ENCODE measurements around the gene LDB3. TPM values are rescaled to one million over a fixed set of nuclear protein-coding genes. Genes with fewer than 3 reads are reported as not detected.

Gene LDB3
- total and polyA plus RNA-seq, 2 of the 8 experiments (the other 6 are each of a cell fraction or from before 2014, with no cell fraction given): 0.20 to 0.43 TPM

DNA sequence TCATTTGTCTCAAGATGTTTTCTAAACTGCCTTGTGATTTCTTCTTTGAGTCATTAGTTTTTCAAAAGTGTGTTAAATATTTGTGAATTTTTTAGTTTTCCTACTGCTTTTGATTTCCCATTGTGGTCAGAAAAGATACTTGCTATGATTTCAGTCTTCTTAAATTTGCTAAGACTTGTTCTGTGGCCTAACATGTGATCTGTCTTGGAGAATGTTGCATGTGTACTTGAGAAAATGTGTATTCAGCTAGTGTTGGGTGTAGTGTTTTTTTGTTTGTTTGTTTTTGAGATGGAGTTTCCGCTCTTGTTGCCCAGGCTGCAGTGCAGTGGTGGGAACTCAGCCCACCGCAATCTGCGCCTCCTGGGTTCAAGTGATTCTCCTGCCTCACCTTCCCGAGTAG is 116.7 kb downstream of the LDB3 start:
- Histone ChIP-seq H4K8ac (ENCODE audit: extremely low read depth, insufficient read depth, low read length) (no peak overlapping the region), H3K9me3 (ENCODE audit: insufficient read depth in 2 of 2, low read depth in 1 of 2, low read length in 1 of 2) (no peaks in the 10 kb centered on the region), H4K5ac (ENCODE audit: insufficient read length, low read depth, low read length) (no peak overlapping the region), H3K4me2 (ENCODE audit: insufficient read depth in 1 of 2, low read depth in 2 of 2, low read length in 2 of 2) (peak overlapping the region; percentile 6 to 19; a peak in 1 of 4 replicates), H3K79me2 (ENCODE audit: control insufficient read depth in 1 of 2, insufficient read depth in 2 of 2, low read length in 2 of 2) (peaks cover 45 to 98% of the 10 kb centered on the region in 2 experiments), H3K4me1 (replicated peaks in 1 of 4; ENCODE audit: control insufficient read depth in 3 of 4, insufficient read depth in 4 of 4, low read length in 3 of 4) (peaks cover 6 to 13% (median 9%) of the 10 kb centered on the region in 4 experiments), H2BK5ac (ENCODE audit: low read depth, low read length) (no peak overlapping the region), H3K9ac (replicated peaks in 1 of 4; ENCODE audit: extremely low read depth in 1 of 4, low read depth in 3 of 4, low read length in 3 of 4) (no peak overlapping the region; a peak in 1 of 7 replicates), H3K4me3 (ENCODE audit: extremely low read depth in 1 of 4, insufficient read depth in 2 of 4, low read depth in 3 of 4, low read length in 4 of 4) (no peak overlapping the region), H3K4ac (replicated peaks; ENCODE audit: insufficient read length, low read depth, low read length) (no peak overlapping the region), H4K91ac (replicated peaks; ENCODE audit: insufficient read length, low read length) (no peak overlapping the region), H3K14ac (ENCODE audit: insufficient read length) (no peak overlapping the region), H2BK120ac (replicated peaks; ENCODE audit: low read depth, low read length) (no peak overlapping the region), H3K79me1 (ENCODE audit: low read depth, low read length) (peaks cover 2% of the 10 kb centered on the region; the same call in 1 of the 2 replicates), H2BK20ac (ENCODE audit: low read length) (no peak overlapping the region), H2BK15ac (ENCODE audit: low read length) (no peak overlapping the region), H3K18ac (ENCODE audit: extremely low read depth, low read length) (no peak overlapping the region), H2BK12ac (ENCODE audit: low read depth, low read length) (peak overlapping the region; percentile 60; the same call in 1 of the 2 replicates), H3K23me2 (ENCODE audit: low read depth, low read length) (no peaks in the 10 kb centered on the region), H3K36me3 (ENCODE audit: control insufficient read depth in 2 of 4, insufficient read depth in 4 of 4, low read length in 3 of 4) (no peaks in the 10 kb centered on the region; a peak in 2 of 8 replicates), H2AFZ (ENCODE audit: low read length) (no peak overlapping the region), H4K20me1 (replicated peaks in 1 of 2; ENCODE audit: control insufficient read depth in 1 of 2, insufficient read depth in 2 of 2, low read length in 2 of 2) (peaks cover 18 to 21% of the 10 kb centered on the region in 2 experiments), H2AK5ac (ENCODE audit: low read depth, low read length) (no peak overlapping the region), H3K27ac (ENCODE audit: low read depth, low read length) (no peak overlapping the region), H3K56ac (replicated peaks; ENCODE audit: insufficient read length, low read depth, low read length) (no peak overlapping the region), H3K27me3 (replicated peaks in 1 of 4; ENCODE audit: control insufficient read depth in 3 of 4, extremely low read depth in 1 of 4, insufficient read depth in 3 of 4, low read length in 3 of 4) (no peaks in the 10 kb centered on the region), H3K23ac (ENCODE audit: insufficient read length) (no peak overlapping the region)
- ChIA-PET POLR2A (ENCODE audit: partially characterized antibody) (interaction anchor here (1.5 to 2.2 kb wide), 2 partner anchors 9 to 29 kb away, joined by 4 to 5 read pairs; partner anchors contain the start of gene BMPR1A), CTCF (ENCODE audit: partially characterized antibody) (interaction anchor here (1.8 kb wide), 1 partner anchor 11 kb away, joined by 5 read pairs; no protein-coding TSS in a partner anchor)
- no peak for TF ChIP-seq KDM5A (IDR thresholded peaks at IDR 0.05; ENCODE audit: low read length)
- TF ChIP-seq JUN (IDR thresholded peaks at IDR 0.05; ENCODE audit: low read depth, low read length): no peak
- DNase-seq (ENCODE audit: low read depth in 1 of 2, low spot score in 2 of 2) (no peak), FAIRE-seq (peak; percentile 36)
- WGBS, 2 experiments (ENCODE audit: extremely low coverage in 1 of 2, insufficient coverage in 1 of 2, insufficient read length in 1 of 2, insufficient replicate concordance in 2 of 2, low coverage in 1 of 2, low lambda C conversion rate in 2 of 2, missing lambda C conversion rate in 1 of 2): 96% methylated on average over 4 of the region's 4 CpGs; no CpG with 5 or more reads in 1 of the 2 experiments

Other genes starting within 250 kb of the LDB3 start
- gene WAPL, start 146.7 kb upstream of the LDB3 start, total RNA-seq (2021; fragmentation: NEBNext Ultra II Directional; extraction: Animal tissue kit (Norgen Biotek cat#: 25700)): 48.1 and 49.2 TPM in 2 replicates
- 7.3 and 12.8 TPM in 2 replicates for gene WAPL, start 146.7 kb upstream of the LDB3 start, polyA plus RNA-seq (2011; rRNA removed)
- not detected in 2 replicates for gene OPN4, start 14.0 kb upstream of the LDB3 start, total RNA-seq (2021; fragmentation: NEBNext Ultra II Directional; extraction: Animal tissue kit (Norgen Biotek cat#: 25700))
- gene OPN4, start 14.0 kb upstream of the LDB3 start, polyA plus RNA-seq (2011; rRNA removed): not detected in 2 replicates
- gene BMPR1A, start 88.1 kb downstream of the LDB3 start, total RNA-seq (2021; fragmentation: NEBNext Ultra II Directional; extraction: Animal tissue kit (Norgen Biotek cat#: 25700)): 120 and 129 TPM in 2 replicates
- 19.0 and 34.4 TPM in 2 replicates for gene BMPR1A, start 88.1 kb downstream of the LDB3 start, polyA plus RNA-seq (2011; rRNA removed)

Measured in H1 (cell line).